GM13976 (cell line): Measurements from ENCODE around the gene MARCHF11.

Source experiments
- DNase-seq: peaks from one replicate; pipeline ENCODE4 v3.0.0; 2012; ENCODE audit warnings: low spot score
- in situ Hi-C: fragments of 300-500 bp; cut with MboI; formaldehyde crosslinking; loops from one replicate; pipeline ENCODE4 v1.12.0; 2022; ENCODE audit warnings: low sequenced_read_pairs, mixed read lengths, inconsistent platforms; ENCODE audit not compliant: unreplicated experiment
- TF ChIP-seq, protein P1 (sequence below): IDR thresholded peaks from 2 replicates; pipeline ENCODE4 v1.5.1; 2012; ENCODE audit warnings: borderline replicate concordance, mild to moderate bottlenecking; ENCODE audit not compliant: insufficient read depth; ENCODE audit errors: extremely low read depth, missing control alignments, control extremely low read depth

Gene MARCHF11

DNA sequence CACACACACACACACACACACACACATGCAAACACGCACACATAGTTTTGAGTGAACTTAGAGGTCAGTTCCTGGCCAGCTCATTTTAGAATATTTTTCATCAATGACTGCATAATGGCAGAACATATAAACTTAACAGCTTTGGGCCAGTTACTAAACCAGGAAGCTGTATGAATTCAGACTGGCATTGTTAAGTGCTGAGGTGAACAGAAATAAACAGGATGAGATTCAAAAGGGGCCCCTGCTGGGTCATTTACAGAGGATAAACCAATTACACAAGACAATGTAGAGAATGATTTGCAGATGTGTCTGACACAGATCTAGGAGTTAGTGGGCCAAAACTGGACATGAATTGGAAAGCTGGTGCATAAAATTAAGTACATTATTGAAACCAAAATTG, 44.6 kb downstream of the MARCHF11 start:
- no peak for DNase-seq
- TF ChIP-seq, protein P1, sequence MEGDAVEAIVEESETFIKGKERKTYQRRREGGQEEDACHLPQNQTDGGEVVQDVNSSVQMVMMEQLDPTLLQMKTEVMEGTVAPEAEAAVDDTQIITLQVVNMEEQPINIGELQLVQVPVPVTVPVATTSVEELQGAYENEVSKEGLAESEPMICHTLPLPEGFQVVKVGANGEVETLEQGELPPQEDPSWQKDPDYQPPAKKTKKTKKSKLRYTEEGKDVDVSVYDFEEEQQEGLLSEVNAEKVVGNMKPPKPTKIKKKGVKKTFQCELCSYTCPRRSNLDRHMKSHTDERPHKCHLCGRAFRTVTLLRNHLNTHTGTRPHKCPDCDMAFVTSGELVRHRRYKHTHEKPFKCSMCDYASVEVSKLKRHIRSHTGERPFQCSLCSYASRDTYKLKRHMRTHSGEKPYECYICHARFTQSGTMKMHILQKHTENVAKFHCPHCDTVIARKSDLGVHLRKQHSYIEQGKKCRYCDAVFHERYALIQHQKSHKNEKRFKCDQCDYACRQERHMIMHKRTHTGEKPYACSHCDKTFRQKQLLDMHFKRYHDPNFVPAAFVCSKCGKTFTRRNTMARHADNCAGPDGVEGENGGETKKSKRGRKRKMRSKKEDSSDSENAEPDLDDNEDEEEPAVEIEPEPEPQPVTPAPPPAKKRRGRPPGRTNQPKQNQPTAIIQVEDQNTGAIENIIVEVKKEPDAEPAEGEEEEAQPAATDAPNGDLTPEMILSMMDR = no peak
- in situ Hi-C loops = no loop called here

DNA sequence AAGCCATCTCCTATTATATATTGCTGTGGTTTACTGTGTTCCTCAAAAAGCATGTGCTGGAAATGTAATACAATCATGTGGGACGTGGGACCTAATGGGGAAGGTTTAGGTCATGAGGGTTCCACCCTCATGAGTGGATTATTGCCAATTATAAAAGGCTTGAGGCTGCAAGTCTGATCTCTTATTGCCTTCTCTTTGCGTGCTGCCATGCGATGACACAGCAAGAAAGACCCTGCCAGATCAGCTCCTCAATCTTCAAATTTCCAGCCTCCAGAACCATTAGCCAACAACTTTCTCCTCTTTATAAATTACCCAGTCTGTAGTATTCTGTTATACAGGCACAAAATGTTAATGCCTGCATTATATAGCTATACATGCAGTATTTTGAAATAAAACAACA, 45.4 kb downstream of the MARCHF11 start:
- DNase-seq = no peak
- in situ Hi-C loops = no loop called here
- TF ChIP-seq, protein P1 = no peak

DNA sequence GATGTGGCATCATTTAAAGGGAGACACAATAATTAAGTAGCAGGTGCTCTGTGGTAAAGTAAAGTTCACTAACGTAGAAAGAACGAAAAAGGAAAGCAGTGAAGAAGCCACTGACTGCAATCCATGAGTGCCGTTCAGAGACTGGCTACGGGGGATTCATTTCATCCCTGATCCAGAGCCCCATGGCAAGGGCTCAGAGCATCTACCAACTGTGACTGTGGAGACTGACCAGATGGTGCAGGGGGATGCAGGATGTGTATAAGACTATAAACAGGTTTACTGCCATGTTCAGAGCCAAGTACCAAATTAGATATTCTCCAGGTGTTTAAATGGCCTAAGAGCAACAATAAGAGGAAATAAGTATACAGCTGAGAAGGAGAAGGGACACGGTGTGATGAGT, 47.7 kb downstream of the MARCHF11 start:
- TF ChIP-seq, protein P1 = no peak
- DNase-seq = no peak
- in situ Hi-C loops = no loop called here

DNA sequence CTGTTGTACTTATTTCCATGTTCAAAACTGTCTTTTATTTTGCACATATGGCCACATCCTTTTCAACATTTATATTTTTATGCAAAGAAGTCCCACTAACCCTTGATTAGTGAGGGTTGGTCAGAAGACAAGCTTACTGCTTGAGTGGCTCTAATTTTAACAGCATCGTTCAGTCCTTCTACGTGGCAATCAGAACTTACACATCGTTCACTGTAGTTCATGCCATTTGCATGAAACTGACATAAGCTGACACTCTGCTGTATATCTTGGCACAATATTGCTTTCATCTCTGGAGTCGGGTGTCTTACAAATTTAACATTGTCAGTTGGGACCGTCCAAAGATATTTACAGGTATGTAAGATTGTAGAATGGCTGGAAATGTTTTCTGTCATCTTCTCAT, 50.6 kb downstream of the MARCHF11 start:
- in situ Hi-C loops = no loop called here
- no peak for DNase-seq
- TF ChIP-seq, protein P1 = no peak

DNA sequence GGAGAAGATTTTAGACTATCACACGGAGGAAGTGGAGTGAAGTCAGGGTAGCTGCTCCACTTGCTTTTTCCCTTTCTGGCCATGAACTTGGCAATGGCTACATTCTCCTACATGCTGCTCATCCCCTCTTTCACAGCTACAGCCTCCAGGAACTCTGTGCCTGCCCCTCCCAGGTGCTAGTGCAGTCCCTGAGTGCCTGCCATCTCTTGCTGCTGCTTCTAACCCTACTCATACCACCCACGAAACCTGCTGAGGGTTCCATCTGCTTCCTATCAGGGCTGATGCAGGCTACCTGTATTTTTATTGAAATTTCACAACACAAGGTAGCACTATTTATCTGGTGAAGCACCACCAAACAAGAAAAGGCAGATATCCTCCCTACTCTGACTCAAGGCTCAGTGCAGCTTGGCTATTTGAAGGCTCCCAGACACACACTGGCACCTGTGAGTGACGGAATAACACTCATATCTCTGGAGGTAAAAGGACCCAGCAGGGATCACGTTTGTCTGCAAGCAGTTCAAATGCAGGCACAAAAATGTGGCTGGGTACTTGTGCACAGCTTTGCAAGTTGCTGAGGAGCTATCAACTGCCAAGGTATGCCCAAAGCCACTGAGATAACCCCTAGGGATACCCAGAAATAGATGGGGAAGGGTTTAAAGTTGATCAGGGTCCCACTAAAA, 51.6 kb downstream of the MARCHF11 start:
- in situ Hi-C loops = no loop called here
- TF ChIP-seq, protein P1 = no peak
- DNase-seq = no peak

DNA sequence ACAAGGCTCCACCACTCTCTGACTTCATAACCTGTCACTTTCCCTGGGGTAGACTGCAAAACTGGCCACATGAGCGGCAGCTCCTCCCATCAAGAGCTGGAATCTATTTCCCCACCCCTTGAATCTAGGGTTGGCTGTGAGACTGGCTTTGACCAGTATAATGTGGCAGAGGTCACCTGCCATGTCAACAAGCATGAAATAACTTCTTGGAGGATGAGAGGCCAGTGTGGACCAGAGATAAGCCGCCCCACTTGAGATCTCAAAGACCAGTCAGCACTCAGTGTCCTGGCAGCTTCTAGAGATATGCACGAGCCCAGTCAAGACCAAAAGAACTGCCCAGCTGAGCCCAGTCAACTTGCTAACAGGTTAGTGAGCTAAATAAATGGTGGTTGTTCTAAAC, 59.0 kb downstream of the MARCHF11 start:
- in situ Hi-C loops = no loop called here
- DNase-seq = no peak
- TF ChIP-seq, protein P1 = no peak

DNA sequence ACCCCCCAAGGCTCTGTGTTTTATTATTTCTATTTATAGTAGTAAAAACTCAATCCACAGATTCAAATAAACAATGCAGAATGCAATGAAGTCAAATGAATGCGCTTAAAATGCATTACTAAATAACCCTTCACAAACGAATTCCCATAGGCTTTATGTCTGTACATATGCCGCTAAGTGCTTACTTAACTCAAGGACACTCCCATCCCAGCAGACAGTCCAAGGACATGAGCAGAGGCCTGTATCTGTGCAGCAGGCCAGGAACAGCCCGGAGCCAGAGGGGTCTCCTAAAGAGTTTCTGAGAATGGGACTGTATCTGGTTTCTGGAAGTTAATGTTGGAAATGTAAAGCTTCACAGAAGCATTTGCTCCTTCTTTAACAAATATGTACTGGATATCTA, 59.8 kb downstream of the MARCHF11 start:
- in situ Hi-C loops = no loop called here
- TF ChIP-seq, protein P1 = no peak
- no peak for DNase-seq
